ENCODE measurements around the gene ABCB4.

DNA sequence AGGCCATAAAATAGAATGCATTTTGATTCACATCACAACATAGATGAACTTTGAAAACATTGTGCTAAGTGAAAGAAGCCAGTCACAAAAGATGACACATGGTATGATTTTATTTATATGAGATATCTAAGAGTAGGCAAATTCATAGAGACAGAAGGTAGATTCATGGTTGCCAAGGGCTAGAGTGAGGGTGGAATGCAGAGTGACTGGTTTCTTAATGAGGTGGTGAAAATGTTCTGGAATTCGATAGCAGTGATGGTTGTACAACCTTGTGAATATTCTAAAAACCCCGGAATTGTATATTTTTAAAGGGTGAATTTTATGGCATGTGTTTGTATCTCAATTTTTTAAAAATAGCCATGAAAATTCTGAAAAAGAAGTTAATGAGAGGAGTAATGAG, 42.9 kb downstream of the ABCB4 start:
- TF ChIP-seq, protein P1, sequence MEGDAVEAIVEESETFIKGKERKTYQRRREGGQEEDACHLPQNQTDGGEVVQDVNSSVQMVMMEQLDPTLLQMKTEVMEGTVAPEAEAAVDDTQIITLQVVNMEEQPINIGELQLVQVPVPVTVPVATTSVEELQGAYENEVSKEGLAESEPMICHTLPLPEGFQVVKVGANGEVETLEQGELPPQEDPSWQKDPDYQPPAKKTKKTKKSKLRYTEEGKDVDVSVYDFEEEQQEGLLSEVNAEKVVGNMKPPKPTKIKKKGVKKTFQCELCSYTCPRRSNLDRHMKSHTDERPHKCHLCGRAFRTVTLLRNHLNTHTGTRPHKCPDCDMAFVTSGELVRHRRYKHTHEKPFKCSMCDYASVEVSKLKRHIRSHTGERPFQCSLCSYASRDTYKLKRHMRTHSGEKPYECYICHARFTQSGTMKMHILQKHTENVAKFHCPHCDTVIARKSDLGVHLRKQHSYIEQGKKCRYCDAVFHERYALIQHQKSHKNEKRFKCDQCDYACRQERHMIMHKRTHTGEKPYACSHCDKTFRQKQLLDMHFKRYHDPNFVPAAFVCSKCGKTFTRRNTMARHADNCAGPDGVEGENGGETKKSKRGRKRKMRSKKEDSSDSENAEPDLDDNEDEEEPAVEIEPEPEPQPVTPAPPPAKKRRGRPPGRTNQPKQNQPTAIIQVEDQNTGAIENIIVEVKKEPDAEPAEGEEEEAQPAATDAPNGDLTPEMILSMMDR (IDR thresholded peaks at IDR 0.05): no peak
- TF ChIP-seq POLR2A (IDR thresholded peaks at IDR 0.05): no peak

Data from breast epithelium (tissue), 3 donors.